ENCODE measurements around the gene BTBD9.

GRCh38 chr6:38164671-38165108 lies 475.0 kb downstream of the BTBD9 start:
- no peak for TF ChIP-seq CTCF (IDR thresholded peaks at IDR 0.05)
- TF ChIP-seq POLR2A (IDR thresholded peaks at IDR 0.05) = no peak

All from lower leg skin (tissue), 3 donors.